ENCODE data around the gene PPIL6.
A peak's percentile ranks its signal among the peaks of the same experiment; 100 is the strongest.

Gene PPIL6

DNA sequence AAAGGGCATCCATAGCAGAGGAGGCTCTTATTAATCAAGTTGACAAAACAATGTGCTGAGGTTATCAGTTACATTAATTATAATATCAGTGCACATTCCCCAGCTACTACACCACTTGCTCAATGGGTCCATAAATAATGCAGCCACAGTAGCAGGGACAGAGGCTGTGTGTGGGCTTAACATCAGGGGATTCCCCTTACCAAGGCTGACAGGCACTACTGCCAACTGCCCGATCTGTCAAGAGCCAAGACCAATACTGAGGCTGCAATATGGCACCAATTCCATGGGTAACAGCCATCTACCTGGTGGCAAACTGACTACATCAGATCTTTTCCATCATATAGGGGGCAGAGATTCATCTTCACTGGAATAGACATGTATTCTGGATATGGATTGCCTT is 80.1 kb downstream of the PPIL6 start:
- DNase-seq: no peak

DNA sequence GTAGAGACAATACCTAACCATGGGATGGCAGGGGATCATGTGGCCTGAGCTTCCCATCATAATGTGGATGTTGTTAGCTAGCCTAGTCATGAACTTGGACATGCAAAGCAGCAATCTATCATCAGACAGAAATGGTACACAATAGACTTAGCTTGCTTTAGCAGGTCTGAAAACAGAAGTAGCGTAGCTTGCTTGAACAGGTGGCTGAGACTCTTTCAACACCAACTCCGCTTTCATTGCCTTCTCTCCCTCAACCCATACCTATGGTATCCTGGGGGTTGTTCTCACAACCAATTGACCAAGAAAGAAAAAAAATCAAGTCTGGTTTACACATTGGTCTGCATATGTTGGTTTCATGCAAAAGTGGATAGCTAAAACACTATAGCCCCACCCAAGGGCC is 81.2 kb downstream of the PPIL6 start:
- no peak for DNase-seq

DNA sequence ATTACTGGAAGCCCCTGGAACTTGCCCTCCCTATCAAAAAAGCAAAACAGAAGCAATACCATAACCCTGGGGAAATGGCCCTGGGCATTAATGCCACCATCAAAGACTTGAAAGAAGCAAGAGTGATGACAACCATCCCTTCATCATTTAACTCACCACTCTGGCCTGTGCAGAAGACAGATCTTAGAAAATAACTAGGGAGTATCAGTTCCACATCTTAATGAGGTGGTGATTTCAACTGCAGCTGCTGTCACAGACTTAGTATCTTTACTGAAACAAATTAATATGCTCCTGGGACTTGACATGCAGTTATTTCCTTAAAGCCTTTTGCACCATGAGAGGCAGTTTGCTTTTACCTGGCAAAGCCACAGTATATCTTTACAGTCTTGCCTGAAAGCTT is 82.2 kb downstream of the PPIL6 start:
- DNase-seq: no peak

GRCh38 chr6:109356237-109356636 is 84.2 kb downstream of the PPIL6 start:
- DNase-seq: no peak

- no peak for DNase-seq
Observed at GRCh38 chr6:109351231-109352130, 88.9 kb downstream of the PPIL6 start.

- peak; percentile 38 for DNase-seq
Observed at GRCh38 chr6:109349419-109349987, 90.9 kb downstream of the PPIL6 start.

GRCh38 chr6:109348226-109348625 is 92.2 kb downstream of the PPIL6 start:
- DNase-seq: no peak

GRCh38 chr6:109347779-109348178 is 92.6 kb downstream of the PPIL6 start:
- no peak for DNase-seq

- DNase-seq: peak; percentile 20
Observed at GRCh38 chr6:109345986-109346385, 94.4 kb downstream of the PPIL6 start.

DNA sequence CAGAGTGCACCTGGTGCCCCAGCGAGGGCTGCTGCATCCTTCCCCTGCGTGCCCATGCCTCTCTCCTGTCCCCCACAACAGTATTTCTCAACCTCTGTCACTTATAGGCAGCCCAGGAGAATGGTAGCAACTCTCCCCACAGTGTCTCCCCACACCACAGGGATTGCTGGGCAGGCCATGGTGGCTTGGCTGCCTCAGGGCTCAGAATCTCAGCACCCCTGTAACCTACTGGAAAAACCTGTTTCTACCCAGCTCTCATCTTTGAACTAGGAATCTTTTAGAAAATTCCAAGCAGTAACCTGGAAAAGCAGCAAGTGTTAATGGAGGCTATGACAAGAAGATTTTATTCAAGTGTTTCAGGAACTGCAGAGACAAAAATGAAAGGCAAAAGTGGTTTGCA is 96.2 kb downstream of the PPIL6 start:
- no peak for DNase-seq

GRCh38 chr6:109343518-109343917 is 96.9 kb downstream of the PPIL6 start:
- DNase-seq: no peak

GRCh38 chr6:109342911-109343310 is 97.5 kb downstream of the PPIL6 start:
- no peak for DNase-seq

- DNase-seq: no peak
Observed at GRCh38 chr6:109342506-109342905, 97.9 kb downstream of the PPIL6 start.

DNA sequence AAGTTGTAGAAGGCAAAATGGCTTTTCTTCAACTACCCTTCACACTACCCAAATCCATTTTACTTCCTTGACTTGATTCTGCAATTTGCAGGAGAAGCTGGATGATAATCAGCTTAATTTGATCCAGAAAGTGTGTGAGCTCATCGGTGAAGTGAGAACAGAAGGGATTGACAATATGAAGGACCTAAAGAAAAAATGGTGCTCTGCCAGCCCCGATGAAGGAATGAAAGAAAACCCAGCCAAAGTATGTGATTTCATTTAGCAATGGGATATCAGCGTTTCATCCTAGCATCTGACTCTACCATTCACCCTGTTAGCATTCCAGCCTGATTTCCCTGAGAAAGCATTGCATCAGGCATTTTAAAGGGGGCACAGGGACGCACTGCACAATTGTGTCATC is 99.6 kb downstream of the PPIL6 start:
- DNase-seq: no peak

Data from DMS79 (cell line).